KMS-11 (cell line): Measurements from ENCODE around the gene CPEB4.

Experiments
- H2AFZ ChIP-seq: fragments of 200-600 bp; sonication (generic); 2 replicates; pipeline ENCODE4 v1.6.1; 2016; ENCODE audit warnings: antibody characterized with exemption, mixed run types, low read depth
- H3K27ac ChIP-seq: fragments of 200-600 bp; sonication (generic); 2 replicates; pipeline ENCODE4 v1.6.1; 2016; ENCODE audit warnings: mild to moderate bottlenecking, mixed run types
- H3K27me3 ChIP-seq: fragments of 200-600 bp; sonication (generic); 2 replicates; pipeline ENCODE4 v1.6.1; 2017; ENCODE audit warnings: mild to moderate bottlenecking, low read depth, mixed run types, moderate library complexity; ENCODE audit not compliant: insufficient read depth
- H3K36me3 ChIP-seq: fragments of 200-600 bp; sonication (generic); 2 replicates; pipeline ENCODE4 v1.6.1; 2017; ENCODE audit warnings: mild to moderate bottlenecking, mixed run types; ENCODE audit not compliant: insufficient read depth
- H3K4me1 ChIP-seq: fragments of 200-600 bp; sonication (generic); 2 replicates; pipeline ENCODE4 v1.6.1; 2016; ENCODE audit warnings: mild to moderate bottlenecking, low read depth, mixed run types; ENCODE audit not compliant: poor library complexity, severe bottlenecking
- H3K4me2 ChIP-seq: fragments of 200-600 bp; sonication (generic); 2 replicates; pipeline ENCODE4 v1.7.0; 2016; ENCODE audit warnings: mild to moderate bottlenecking, mixed run types
- H3K4me3 ChIP-seq: fragments of 200-600 bp; sonication (generic); IDR thresholded peaks from 2 replicates; pipeline ENCODE4 v1.6.1; 2017; ENCODE audit warnings: low read depth, low read length, mixed read lengths; ENCODE audit not compliant: insufficient read depth
- H3K79me2 ChIP-seq: fragments of 200-600 bp; sonication (generic); 2 replicates; pipeline ENCODE4 v1.6.1; 2016; ENCODE audit warnings: low read depth, mixed run types; ENCODE audit not compliant: insufficient read depth
- H3K9ac ChIP-seq: fragments of 200-600 bp; sonication (generic); 2 replicates; pipeline ENCODE4 v1.6.1; 2016; ENCODE audit warnings: mild to moderate bottlenecking, mixed run types
- H4K20me1 ChIP-seq: fragments of 200-600 bp; sonication (generic); 2 replicates; pipeline ENCODE4 v1.6.1; 2016; ENCODE audit warnings: mild to moderate bottlenecking, mixed run types; ENCODE audit not compliant: insufficient read depth
- TF ChIP-seq, protein P1 (sequence below): fragments of 200-600 bp; sonication (generic); conservative IDR thresholded peaks from 2 replicates; pipeline ENCODE4 v1.6.1; 2017; ENCODE audit warnings: low read depth, mild to moderate bottlenecking, antibody characterized with exemption, low read length, moderate library complexity, mixed read lengths

Gene CPEB4

DNA sequence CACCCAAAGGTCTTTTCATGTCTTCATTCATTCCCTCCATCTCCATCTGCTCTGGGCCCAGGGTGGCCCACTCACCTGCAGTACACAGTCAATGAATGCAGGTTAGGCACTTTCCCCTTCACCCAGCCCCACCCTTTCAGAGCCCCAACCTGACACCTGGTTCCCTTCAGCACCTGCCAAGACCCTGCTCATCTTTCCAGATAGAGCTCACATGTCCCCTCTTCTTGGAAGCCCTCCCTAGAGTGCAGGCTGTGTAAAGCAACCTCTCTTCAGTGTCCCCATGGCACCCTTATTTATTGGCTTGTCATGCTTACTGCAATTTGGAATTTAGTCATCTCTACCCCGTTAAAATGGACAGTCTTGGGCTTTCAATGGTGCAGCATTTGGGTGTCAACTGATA is 13.0 kb upstream of the CPEB4 start:
- Histone ChIP-seq H2AFZ (no peak overlapping the region), H3K27me3 (no peaks in the 10 kb centered on the region), H3K4me1 (no peaks in the 10 kb centered on the region), H3K4me2 (no peak overlapping the region), H3K27ac (no peak overlapping the region), H4K20me1 (no peaks in the 10 kb centered on the region), H3K9ac (no peak overlapping the region), H3K4me3 (no peak overlapping the region), H3K79me2 (no peaks in the 10 kb centered on the region), H3K36me3 (no peaks in the 10 kb centered on the region)
- TF ChIP-seq, protein P1, sequence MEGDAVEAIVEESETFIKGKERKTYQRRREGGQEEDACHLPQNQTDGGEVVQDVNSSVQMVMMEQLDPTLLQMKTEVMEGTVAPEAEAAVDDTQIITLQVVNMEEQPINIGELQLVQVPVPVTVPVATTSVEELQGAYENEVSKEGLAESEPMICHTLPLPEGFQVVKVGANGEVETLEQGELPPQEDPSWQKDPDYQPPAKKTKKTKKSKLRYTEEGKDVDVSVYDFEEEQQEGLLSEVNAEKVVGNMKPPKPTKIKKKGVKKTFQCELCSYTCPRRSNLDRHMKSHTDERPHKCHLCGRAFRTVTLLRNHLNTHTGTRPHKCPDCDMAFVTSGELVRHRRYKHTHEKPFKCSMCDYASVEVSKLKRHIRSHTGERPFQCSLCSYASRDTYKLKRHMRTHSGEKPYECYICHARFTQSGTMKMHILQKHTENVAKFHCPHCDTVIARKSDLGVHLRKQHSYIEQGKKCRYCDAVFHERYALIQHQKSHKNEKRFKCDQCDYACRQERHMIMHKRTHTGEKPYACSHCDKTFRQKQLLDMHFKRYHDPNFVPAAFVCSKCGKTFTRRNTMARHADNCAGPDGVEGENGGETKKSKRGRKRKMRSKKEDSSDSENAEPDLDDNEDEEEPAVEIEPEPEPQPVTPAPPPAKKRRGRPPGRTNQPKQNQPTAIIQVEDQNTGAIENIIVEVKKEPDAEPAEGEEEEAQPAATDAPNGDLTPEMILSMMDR = no peak

DNA sequence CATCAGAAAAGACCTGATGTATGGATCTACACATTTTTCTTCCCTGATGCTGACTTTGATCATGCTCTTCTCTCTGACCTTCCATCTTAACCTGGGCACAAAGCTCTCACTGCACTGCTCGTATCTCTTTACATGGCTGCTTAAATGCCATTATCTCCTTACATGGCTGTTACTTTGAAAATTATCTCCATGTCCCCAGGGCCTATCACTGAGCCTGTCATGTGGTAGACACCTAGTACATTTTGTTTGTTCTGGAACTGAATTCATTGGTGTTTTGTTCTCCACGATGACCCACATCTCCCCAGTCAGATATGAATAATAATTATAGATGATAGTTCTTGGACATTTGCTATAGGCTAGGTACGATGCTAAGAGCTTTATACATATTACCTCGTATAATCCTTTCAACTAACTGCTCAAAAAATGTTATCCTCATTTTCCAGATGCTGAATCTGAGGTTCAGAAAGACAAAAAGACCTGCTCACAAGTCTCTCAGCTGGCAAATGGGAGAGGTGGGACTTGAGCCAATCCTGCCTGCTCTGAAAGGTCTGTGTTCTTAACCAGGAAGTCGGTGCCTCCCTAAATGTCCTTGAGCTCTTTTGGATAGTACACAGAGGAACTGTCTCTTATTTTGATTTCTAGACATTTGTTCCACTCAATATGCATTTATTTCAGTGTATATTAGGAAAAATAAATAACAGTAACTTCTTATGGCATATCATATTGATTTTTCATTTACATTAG is 9.8 kb upstream of the CPEB4 start:
- no peak overlapping the region for H3K9ac ChIP-seq

DNA sequence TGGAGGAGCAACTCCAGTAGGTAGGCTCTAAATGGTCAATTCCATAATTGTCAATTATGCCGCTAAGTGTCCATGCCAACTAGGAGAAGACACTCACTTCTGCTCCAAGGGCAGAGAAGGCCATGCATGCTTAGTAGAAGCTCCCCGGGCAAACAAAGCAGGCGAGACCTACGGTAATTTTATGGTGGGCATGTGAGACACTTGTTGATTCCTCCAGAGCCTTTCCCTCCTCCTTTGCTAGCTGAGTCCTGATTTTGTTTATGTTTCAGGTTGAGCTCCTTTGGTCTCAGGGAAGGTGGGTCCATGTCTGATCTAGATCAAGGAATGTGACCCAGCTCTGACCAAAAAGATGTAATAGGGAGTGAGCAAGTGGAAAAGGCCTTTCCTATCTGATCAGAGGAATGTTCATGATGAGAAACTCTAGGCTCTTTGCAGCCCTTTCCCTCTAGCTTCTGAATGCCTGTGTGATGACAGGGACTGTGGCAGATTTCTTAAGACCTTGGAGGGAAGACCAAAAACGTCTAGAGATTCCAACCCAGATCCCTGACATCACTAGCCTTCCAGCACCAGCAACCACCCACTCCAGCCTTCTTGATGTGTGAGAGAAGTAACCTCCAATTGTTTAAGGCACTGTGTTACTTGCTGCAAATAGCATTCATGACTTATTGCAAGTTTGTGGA is 7.7 kb upstream of the CPEB4 start:
- H3K27ac ChIP-seq = no peak overlapping the region
- no peaks in the 10 kb centered on the region for H3K27me3 ChIP-seq
- TF ChIP-seq, protein P1 = no peak
- no peak overlapping the region for H3K9ac ChIP-seq
- H4K20me1 ChIP-seq = no peaks in the 10 kb centered on the region
- no peaks in the 10 kb centered on the region for H3K79me2 ChIP-seq
- H2AFZ ChIP-seq = no peak overlapping the region
- no peaks in the 10 kb centered on the region for H3K36me3 ChIP-seq
- no peak overlapping the region for H3K4me3 ChIP-seq
- no peak overlapping the region for H3K4me2 ChIP-seq
- peaks cover 28% of the 10 kb centered on the region for H3K4me1 ChIP-seq

More for the DNA sequence above, 9.8 kb upstream of the CPEB4 start:
- H3K27ac ChIP-seq = no peak overlapping the region
- no peak overlapping the region for H3K4me2 ChIP-seq
- H4K20me1 ChIP-seq = no peaks in the 10 kb centered on the region
- H2AFZ ChIP-seq = no peak overlapping the region
- H3K79me2 ChIP-seq = no peaks in the 10 kb centered on the region
- no peaks in the 10 kb centered on the region for H3K27me3 ChIP-seq
- H3K36me3 ChIP-seq = no peaks in the 10 kb centered on the region
- TF ChIP-seq, protein P1 = no peak
- no peak overlapping the region for H3K4me3 ChIP-seq
- peaks cover 7% of the 10 kb centered on the region for H3K4me1 ChIP-seq

DNA sequence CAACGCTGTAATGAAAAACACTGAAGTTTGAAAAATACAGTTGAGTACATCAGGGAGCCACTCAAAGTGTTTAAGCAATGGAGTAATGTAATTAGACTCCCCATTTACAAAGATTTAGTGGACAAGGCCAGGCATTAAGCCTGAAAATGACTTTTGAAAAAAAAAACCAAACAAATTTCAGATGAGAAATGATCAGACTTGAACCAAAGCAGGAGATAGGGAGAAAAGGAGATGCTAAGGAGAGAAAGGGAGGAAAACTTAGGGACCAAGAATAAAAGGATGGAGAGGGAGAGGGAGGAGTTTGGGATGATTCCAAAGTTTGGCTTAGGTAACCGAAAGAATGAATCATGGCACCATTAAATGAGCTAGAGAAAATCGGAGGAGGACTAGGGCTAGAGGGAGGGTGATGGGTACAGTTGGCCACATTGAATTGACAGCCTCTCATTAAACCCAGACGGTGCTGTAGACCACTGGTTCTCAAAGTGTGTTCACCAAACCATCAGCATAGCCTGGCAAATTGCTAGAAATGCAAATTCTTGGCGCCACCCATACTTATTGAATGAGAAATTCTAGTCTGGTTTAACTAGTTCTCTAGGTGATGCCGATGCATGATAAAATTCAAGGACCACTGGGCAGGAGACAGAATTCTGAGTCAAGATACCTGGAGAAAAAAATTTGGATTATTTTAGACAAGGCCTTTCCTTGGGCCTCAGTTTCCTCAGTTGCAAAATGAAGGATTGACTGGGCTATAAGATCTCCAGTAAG is 6.2 kb upstream of the CPEB4 start:
- Histone ChIP-seq H3K4me2 (no peak overlapping the region), H3K27me3 (no peaks in the 10 kb centered on the region), H2AFZ (no peak overlapping the region), H3K4me1 (peaks cover 42% of the 10 kb centered on the region), H3K9ac (no peak overlapping the region), H3K27ac (no peak overlapping the region), H4K20me1 (no peaks in the 10 kb centered on the region), H3K79me2 (no peaks in the 10 kb centered on the region), H3K36me3 (no peaks in the 10 kb centered on the region), H3K4me3 (no peak overlapping the region)
- TF ChIP-seq, protein P1 = no peak
